Measurements from ENCODE around the gene SLC27A4.

GRCh38 chr9:128372784-128373183 is 32.5 kb downstream of the SLC27A4 start:
- TF ChIP-seq, protein P1, sequence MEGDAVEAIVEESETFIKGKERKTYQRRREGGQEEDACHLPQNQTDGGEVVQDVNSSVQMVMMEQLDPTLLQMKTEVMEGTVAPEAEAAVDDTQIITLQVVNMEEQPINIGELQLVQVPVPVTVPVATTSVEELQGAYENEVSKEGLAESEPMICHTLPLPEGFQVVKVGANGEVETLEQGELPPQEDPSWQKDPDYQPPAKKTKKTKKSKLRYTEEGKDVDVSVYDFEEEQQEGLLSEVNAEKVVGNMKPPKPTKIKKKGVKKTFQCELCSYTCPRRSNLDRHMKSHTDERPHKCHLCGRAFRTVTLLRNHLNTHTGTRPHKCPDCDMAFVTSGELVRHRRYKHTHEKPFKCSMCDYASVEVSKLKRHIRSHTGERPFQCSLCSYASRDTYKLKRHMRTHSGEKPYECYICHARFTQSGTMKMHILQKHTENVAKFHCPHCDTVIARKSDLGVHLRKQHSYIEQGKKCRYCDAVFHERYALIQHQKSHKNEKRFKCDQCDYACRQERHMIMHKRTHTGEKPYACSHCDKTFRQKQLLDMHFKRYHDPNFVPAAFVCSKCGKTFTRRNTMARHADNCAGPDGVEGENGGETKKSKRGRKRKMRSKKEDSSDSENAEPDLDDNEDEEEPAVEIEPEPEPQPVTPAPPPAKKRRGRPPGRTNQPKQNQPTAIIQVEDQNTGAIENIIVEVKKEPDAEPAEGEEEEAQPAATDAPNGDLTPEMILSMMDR (IDR thresholded peaks at IDR 0.05 in 4 of 5, conservative IDR thresholded peaks at IDR 0.05 in 1 of 5) = no peak
- no peak for TF ChIP-seq POLR2A (IDR thresholded peaks at IDR 0.05)

All from gastrocnemius medialis (tissue), 4 donors.